GM21723 (cell line): Measurements from ENCODE around the gene BMP6.

Source experiments
- ATAC-seq: cut with Tn5 transposase; IDR thresholded peaks from one replicate; pipeline ENCODE4 v1.9.1; 2021; ENCODE audit warnings: mild to moderate bottlenecking, moderate library complexity; ENCODE audit not compliant: unreplicated experiment

The BMP6 gene

GRCh38 chr6:7821426-7821825 lies 95.5 kb downstream of the BMP6 start:
- no peak for ATAC-seq

GRCh38 chr6:7823552-7823951 lies 97.7 kb downstream of the BMP6 start:
- no peak for ATAC-seq

- ATAC-seq = no peak
Observed at GRCh38 chr6:7825986-7826385, 100.1 kb downstream of the BMP6 start.

GRCh38 chr6:7827142-7827541 lies 101.2 kb downstream of the BMP6 start:
- ATAC-seq = no peak

GRCh38 chr6:7828124-7828523 lies 102.2 kb downstream of the BMP6 start:
- no peak for ATAC-seq

GRCh38 chr6:7832904-7833750 lies 107.2 kb downstream of the BMP6 start:
- no peak for ATAC-seq

GRCh38 chr6:7833751-7834070 lies 107.8 kb downstream of the BMP6 start:
- ATAC-seq = no peak

GRCh38 chr6:7836371-7837026 lies 110.6 kb downstream of the BMP6 start:
- ATAC-seq = no peak

GRCh38 chr6:7841781-7842468 lies 116.0 kb downstream of the BMP6 start:
- ATAC-seq = no peak

GRCh38 chr6:7846966-7847818 lies 121.3 kb downstream of the BMP6 start:
- ATAC-seq = no peak

- no peak for ATAC-seq
Observed at GRCh38 chr6:7848229-7848628, 122.3 kb downstream of the BMP6 start.

GRCh38 chr6:7851780-7852179 lies 125.9 kb downstream of the BMP6 start:
- ATAC-seq = no peak

- ATAC-seq = no peak
Observed at GRCh38 chr6:7859591-7859990, 133.7 kb downstream of the BMP6 start.

GRCh38 chr6:7865781-7866180 lies 139.9 kb downstream of the BMP6 start:
- ATAC-seq = no peak

GRCh38 chr6:7866526-7866925 lies 140.6 kb downstream of the BMP6 start:
- no peak for ATAC-seq

- ATAC-seq = no peak
Observed at GRCh38 chr6:7868926-7869325, 143.0 kb downstream of the BMP6 start.

GRCh38 chr6:7878401-7878964 lies 152.6 kb downstream of the BMP6 start:
- ATAC-seq = no peak

GRCh38 chr6:7879043-7879442 lies 153.1 kb downstream of the BMP6 start:
- ATAC-seq = no peak

GRCh38 chr6:7879579-7879978 lies 153.7 kb downstream of the BMP6 start:
- ATAC-seq = no peak

- ATAC-seq = no peak
Observed at GRCh38 chr6:7879980-7880717, 154.2 kb downstream of the BMP6 start.
